OCI-LY3 (cell line): ENCODE data around the gene FHIP2A.

ENCODE experiments used
- CTCF ChIP-seq: fragments of 200-600, 300-600 bp; sonication (generic); IDR thresholded peaks from 2 replicates; pipeline ENCODE4 v1.5.1; 2014; ENCODE audit warnings: antibody characterized with exemption, low read length, low read depth
- EZH2phosphoT487 ChIP-seq: fragments of 200-600 bp; shearing (Covaris generic); IDR thresholded peaks from 2 replicates; pipeline ENCODE4 v1.6.1; 2018; ENCODE audit warnings: antibody characterized with exemption, mixed run types, low read depth

GRCh38 chr10:114811862-114812261 is 9.7 kb upstream of the FHIP2A start:
- TF ChIP-seq EZH2phosphoT487 (no peak), CTCF (no peak)
